ENCODE measurements around the gene GALNT3. TPM values are rescaled to one million over a fixed set of nuclear protein-coding genes. Genes with fewer than 3 reads are reported as not detected.

The GALNT3 gene
- total RNA-seq: 41.5 TPM

- peak; percentile 88 for DNase-seq (ENCODE audit: low spot score)
These were observed at the start of gene GALNT3 for GRCh38 chr2:165793779-165794535. GALNT3 (minus strand) TSS chr2:165794247; CDS start chr2:165770700, 23,547 bp downstream.

- DNase-seq (ENCODE audit: low spot score): no peak
These were observed 49.3 kb upstream of the GALNT3 start for GRCh38 chr2:165843351-165843750.

GRCh38 chr2:165840333-165840958 is 46.4 kb upstream of the GALNT3 start:
- no peak for DNase-seq (ENCODE audit: low spot score)

GRCh38 chr2:165839610-165840009 is 45.6 kb upstream of the GALNT3 start:
- no peak for DNase-seq (ENCODE audit: low spot score)

- DNase-seq (ENCODE audit: low spot score): no peak
These were observed 43.1 kb upstream of the GALNT3 start for GRCh38 chr2:165837122-165837521.

- no peak for DNase-seq (ENCODE audit: low spot score)
These were observed 41.3 kb upstream of the GALNT3 start for GRCh38 chr2:165835363-165835762.

- DNase-seq (ENCODE audit: low spot score): no peak
These were observed 39.1 kb upstream of the GALNT3 start for GRCh38 chr2:165833156-165833555.

- no peak for DNase-seq (ENCODE audit: low spot score)
These were observed 33.9 kb upstream of the GALNT3 start for GRCh38 chr2:165827921-165828276.

- no peak for DNase-seq (ENCODE audit: low spot score)
These were observed 33.2 kb upstream of the GALNT3 start for GRCh38 chr2:165827016-165827920.

GRCh38 chr2:165825041-165825440 is 31.0 kb upstream of the GALNT3 start:
- no peak for DNase-seq (ENCODE audit: low spot score)

- DNase-seq (ENCODE audit: low spot score): no peak
These were observed 26.2 kb upstream of the GALNT3 start for GRCh38 chr2:165820296-165820695.

GRCh38 chr2:165818920-165819319 is 24.9 kb upstream of the GALNT3 start:
- no peak for DNase-seq (ENCODE audit: low spot score)

GRCh38 chr2:165815299-165816141 is 21.5 kb upstream of the GALNT3 start:
- no peak for DNase-seq (ENCODE audit: low spot score)

GRCh38 chr2:165814473-165814872 is 20.4 kb upstream of the GALNT3 start:
- no peak for DNase-seq (ENCODE audit: low spot score)

- no peak for DNase-seq (ENCODE audit: low spot score)
These were observed 17.7 kb upstream of the GALNT3 start for GRCh38 chr2:165811592-165812370.

- DNase-seq (ENCODE audit: low spot score): no peak
These were observed 16.4 kb upstream of the GALNT3 start for GRCh38 chr2:165810418-165810817.

GRCh38 chr2:165804719-165805118 is 10.7 kb upstream of the GALNT3 start:
- DNase-seq (ENCODE audit: low spot score): no peak

GRCh38 chr2:165803123-165803760 is 9.2 kb upstream of the GALNT3 start:
- DNase-seq (ENCODE audit: low spot score): no peak

GRCh38 chr2:165801176-165801575 is 7.1 kb upstream of the GALNT3 start:
- no peak for DNase-seq (ENCODE audit: low spot score)

- no peak for DNase-seq (ENCODE audit: low spot score)
These were observed 2.9 kb upstream of the GALNT3 start for GRCh38 chr2:165796819-165797530.

Measured in ureter (tissue), 1 donor.